Measurements from ENCODE around the gene MCUB.
"Not testable (repeated sequence)": the region's sequence is repeated elsewhere in the genome, so short reads cannot be mapped to it uniquely, and the experiment has no call there.

MCUB gene, protein sequence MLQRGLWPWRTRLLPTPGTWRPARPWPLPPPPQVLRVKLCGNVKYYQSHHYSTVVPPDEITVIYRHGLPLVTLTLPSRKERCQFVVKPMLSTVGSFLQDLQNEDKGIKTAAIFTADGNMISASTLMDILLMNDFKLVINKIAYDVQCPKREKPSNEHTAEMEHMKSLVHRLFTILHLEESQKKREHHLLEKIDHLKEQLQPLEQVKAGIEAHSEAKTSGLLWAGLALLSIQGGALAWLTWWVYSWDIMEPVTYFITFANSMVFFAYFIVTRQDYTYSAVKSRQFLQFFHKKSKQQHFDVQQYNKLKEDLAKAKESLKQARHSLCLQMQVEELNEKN

DNA sequence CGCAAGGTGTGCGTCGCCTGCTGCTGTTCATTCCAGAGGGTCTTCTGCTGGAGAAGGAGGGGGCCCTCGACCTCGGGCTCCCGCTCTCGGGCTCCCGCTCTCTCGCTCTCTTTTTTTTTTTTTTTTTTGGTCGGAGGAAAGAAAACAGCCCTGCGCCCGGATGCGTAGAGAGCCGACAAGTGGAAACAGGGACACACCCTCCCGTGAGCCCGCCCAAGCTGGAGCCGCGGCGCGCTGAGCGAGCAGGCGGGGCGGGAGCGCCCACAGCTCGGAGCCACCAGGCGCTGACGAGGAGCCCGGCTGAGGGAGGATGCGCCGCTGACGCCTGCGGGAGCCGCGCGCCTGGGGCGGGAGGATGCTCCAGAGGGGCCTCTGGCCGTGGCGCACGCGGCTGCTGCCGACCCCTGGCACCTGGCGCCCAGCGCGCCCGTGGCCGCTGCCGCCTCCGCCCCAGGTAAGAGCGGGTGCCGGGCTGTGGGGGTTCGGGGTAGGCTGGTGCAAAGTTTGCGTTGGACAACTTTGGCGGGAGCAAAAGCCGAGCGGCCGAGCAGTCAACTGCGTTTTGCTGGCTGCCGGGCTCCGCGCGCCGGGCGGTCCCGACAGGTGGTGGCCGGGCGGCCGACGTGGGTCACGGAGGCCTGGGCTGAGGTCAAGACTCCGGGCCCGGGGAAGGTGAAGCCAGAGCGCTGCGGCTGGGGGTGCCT lies at the start of gene MCUB:
TSS of gene MCUB (plus strand) at position 264 of the 704 bp plus-strand sequence. CDS start at position 356, 92 bp downstream.
- peak; percentile 87 to 90 for DNase-seq

DNA sequence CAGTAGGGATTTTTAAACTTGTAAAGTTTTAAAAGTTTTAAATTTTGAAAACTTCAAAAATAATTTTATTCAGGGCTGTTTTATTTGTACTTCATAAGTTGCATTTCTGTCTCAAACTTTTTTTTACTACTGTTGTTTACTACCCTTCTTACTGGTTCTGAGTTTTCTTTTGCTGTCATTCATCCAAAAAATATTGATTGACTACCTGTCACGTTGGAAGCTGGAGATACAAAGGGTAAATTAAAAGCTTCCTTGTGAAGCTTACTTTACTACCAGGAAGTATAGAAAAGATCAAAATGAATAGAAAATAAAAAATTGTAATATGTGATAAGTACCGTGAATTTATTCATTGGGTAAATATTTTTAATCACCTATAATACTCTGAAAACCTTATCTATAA lies 49.4 kb upstream of the MCUB start:
- DNase-seq: no peak

DNA sequence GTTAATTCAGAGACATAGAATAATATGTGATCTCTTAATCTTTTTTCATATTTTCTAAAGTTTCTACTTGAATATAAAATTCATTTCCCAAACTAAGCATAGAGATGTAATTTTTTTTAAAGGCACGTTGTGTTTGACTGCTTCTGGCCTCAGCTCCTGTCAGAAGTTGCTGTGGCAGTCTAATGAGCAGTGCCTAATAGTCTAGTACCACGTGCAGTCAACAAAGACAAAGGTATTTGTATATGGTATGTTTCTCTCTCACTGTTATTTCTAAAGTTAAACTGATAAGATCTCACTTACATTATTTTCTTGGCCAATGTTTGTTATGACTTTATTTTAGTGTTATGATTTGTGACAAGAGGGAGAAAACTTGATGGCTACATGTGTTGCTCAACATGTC lies 48.6 kb upstream of the MCUB start:
- no peak for DNase-seq

DNA sequence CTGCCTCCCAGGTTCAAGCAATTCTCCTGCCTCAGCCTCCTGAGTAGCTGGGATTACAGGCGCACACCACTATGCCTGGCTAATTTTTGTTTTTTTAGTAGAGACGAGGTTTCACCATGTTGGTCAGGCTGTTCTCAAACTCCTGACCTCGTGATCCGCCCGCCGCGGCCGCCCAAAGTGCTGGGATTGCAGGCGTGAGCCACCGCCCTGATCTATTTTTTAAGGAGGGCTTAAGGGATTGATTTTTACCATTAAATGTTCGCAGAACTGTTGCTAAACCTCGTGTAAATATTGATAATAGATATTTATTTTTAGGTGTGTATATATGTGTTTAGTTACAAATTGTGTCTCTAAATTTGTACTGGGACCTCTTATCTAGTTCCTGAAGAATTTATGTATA lies 46.7 kb upstream of the MCUB start:
- DNase-seq: not testable (repeated sequence)

DNA sequence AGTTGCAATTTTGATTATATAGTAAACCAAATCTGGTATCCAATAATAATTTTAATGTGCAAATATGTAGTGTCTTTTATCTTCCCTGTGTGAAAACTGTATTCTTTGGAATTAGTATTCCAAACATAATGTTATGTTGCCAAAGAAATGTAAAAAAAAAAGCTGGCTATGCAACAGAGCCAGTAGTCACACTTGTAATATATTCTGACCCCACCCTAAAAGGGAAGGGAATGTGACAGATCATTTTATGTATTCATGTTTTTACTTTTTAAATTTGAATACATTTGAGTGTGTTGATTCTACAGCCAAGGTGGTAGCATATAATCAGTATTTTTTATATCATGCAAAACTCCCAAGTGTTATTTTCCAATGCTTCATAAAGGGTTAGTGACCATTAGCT lies 27.9 kb upstream of the MCUB start:
- no peak for DNase-seq

DNA sequence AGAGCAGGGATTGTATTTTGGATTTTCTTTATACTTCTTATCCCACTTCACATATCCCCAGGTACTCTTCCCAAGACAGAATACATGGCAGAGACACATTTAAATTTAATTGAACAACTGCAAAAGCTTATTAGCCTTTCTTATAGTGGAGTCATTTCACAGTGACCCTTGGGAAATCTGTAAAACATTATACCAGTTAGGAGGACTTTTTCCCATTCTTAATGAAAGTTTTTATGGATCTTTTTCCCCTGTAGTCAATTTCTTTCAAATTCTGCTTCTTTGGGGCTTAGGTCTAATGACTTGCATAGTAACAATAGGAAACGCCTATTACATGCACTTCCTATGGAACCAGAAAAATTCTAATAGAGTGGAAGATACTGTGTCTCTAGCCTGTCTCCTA lies 14.6 kb upstream of the MCUB start:
- no peak for DNase-seq

DNA sequence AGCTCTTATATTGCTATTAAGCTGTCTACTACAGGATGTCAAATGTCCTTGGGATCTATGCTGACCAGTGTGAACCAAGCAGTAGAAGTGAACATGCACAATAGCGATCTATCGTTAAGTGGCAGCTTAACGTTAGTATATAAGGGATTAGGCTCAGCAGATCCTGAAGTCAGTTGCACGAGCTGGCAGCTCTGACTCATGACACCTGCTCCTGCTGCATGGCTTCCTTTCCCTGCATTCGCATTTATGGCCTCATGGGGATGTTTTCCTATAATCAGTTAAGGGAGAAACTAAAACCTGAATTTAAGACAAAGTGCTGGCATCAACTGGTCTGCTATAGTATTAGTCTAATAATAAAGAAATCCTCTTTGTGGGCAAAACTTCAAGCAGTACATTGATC lies 12.7 kb upstream of the MCUB start:
- no peak for DNase-seq

DNA sequence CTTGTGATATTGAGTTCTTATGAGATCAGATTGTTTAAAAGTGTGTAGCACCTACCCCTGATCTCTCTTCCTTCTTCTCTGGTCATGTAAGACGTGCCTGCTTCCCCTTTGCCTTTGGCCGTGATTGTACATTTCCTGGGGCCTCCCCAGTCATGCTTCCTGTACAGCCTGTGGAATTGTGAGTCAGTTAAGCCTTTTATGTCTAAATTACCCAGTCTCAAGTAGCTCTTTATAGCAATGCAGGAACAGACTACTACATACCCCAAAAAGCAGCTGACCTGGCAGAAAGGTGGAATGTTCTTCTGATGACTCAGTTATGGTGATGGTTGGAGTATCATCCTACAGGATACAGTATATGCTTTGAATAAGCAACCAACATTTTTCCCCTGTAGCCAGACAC lies 11.4 kb upstream of the MCUB start:
- peak in 1 of 2 experiments; percentile 10 for DNase-seq

DNA sequence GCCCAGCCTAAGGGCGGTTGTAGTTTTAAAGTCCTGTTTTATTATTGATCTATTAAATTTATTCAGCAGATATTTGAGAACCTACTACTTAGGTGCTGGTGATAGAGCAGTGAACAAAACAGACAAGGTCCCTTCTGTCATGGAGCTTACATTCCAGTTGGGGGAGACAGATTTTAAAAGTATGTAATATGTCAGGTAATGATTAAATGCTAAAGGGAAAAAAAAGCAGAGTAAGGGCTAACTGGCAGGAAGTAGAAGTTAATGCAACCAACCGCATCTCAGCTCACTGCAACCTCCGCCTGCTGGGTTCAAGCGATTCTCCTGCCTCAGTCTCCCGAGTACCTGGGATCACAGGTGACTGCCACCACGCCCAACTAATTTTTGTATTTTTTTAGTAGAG lies 7.8 kb upstream of the MCUB start:
- no peak for DNase-seq

DNA sequence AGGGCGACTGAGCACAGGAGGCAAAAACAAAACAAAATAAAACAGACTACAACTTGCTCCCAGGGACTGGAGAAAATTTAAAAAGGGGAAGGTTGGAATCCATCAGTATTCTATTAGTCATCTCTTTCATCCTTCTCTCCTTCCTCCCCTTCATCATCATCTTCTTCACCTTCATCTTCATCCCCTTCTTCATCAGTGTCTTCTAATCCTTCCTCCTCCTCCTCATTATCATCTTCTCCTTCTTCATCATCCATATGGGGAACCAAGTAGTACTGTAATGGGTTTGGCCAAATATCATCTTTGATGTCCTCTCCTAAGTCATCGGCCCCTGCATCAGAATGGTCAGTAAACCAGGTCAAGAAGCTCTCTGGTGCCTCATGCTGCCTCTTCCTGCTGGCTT lies 6.9 kb upstream of the MCUB start:
- DNase-seq: no peak

DNA sequence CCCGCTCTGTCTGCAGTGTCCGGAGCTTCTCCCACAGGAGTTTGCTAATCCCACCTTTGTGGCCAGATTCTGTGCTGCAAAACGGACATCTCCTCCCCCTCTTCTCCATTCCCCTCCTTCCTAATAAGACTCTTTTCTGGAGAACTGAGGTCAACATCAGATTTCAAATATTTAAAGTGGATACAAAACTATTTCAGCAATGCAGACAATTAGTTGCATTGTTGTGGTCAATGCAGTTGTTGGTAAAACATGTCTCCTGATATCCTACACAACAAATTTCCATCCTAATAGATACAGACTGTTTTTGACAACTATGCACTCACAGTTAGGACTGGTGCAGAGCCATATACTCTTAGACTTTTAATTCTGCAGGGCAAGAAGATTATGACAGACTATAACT lies 5.1 kb upstream of the MCUB start:
- DNase-seq: no peak

DNA sequence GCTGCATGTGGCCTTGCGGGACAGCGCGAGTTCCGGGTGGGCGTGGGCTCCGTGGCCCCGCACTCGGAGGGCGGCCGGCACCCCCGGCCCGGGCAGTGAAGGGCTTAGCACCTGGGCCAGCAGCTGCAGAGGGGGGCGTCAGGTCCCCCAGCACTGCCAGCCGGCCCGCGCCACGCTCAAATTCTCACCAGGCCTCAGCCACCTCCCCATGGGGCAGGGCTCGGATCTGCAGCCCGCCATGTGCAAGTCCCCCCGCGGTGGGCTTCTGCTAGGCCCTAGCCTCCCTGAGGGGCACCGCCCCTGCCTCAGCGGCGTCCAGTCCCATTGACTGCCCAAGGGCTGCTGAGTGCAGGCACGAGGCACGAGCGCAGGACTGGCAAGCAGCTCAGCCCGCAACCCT lies 2.6 kb upstream of the MCUB start:
- DNase-seq: no peak

DNA sequence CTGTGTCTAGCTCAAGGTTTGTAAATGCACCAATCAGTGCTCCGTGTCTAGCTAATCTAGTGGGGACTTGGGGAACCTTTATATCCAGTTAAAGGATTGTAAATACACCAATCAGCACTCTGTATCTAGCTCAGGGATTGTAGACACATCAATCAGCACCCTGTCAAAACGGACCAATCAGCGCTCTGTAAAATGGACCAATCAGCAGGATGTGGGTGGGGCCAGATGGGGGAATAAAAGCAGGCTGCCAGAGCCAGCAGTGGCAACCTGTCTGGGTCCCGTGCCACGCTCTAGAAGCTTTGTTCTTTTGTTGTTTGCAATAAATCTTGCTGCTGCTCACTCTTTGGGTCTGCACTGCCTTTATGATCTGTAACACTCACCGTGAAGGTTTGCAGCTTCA lies 2.0 kb upstream of the MCUB start:
- not testable (repeated sequence) for DNase-seq

DNA sequence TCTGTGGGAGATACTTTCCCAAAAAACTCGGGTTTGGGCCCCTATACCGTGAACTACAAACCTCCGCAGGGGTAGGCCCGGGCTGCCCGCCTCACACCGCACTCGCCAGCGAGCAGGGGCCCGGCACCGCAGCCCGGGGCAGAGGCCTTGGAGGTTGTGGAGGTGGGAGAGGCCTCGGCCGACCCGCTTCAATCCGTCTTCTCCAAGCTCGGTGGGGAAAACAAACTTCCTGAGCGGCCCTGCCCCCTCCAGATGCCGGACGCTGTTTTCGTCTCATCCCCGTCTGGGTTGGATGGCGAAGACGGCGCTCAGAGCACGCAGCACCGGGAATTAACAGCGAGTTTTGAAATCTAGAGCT lies 442 bp upstream of the MCUB start:
- peak in 1 of 2 experiments; percentile 13 for DNase-seq

DNA sequence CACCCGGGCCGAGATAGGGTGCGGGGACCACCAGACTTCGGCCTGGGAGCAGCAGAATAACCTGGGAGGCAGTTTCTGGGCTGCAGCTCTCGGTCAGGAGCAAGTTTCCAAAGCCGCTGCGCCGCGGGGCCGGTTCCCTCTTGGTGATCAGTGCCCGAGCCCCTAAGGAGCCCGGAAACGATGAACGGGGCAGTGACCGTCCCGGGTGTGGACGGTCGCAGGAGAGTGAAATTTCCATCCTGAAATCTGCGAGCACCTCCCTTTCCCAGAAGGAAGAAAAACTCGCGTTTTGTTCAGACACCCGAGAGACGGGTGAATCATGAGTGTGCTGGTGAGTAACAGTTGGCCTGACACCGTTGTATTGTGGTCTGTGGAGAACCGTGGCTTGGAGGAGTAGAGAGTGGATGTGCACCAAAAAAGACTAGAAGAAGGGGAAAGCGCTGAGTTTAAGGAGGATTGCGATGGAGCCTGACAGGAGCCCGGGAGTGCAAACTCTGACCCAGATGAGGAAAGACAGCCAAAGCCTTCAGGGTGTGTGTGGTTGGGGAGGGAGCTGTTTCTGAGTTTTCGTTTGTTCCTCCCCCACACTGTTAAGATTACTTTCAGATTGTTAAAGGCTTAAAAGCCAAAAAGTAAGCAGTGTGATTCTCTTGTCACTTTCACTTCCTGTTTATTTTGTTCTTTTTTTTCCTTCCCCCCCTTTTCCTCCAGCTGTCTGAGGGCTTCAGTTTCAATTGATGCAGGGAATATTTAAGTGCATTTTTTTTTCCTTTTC lies 828 bp downstream of the MCUB start:
- DNase-seq: peak; percentile 47 to 48

DNA sequence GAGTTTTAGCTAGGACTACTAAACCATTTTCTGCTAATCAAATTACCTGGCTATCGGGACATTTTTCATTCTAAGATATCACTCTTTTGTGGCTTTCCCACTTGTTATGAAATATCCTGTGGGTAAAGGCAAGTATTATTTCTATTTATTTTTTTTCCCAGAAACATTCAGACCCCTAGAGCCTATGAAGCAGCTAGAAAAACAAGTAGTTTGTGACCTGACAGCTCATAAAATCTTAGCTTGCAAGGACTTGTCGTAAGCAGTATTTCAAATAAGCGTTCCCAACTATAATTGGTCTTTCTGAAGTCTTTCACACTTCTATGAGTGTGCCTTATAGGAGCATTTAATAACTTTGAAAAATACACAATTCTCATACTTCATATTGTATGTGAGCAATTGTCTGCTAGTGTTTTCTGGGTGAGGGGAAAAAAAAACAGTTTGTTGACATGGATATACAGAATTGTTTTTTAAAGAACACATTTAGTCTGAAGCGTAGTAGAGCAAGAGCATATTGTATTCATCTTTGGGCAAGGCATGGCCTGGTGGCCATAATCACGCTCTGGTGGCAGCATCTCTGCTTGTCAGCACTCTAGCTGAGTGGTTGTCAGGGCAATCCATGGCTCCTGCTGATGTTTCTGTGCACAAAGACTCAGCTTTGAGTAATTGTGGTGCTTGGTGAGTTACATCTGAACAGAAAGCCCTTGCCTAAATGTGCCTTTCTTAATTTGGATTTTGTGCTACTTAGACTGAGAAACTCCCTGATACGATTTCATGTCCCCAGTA lies 2.6 kb downstream of the MCUB start:
- no peak for DNase-seq

DNA sequence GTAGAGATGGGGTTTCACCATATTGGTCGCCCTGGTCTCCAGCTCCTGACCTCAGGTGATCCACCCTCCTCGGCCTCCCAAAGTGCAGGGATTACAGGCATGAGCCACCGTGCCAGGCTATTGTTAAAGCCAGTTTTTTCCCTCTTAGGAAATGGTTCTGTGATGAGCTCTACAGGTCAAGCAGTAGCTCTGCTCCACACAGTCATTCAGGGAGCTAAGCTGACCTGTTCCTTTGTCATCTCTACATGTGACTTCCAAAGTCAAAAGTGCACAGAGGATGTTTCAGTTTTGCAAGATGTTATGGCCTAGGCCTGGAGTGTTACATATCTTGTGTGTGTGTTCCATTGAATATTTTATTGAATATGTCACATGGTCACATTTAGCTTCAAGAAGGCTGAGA lies 11.4 kb downstream of the MCUB start:
- no peak for DNase-seq

DNA sequence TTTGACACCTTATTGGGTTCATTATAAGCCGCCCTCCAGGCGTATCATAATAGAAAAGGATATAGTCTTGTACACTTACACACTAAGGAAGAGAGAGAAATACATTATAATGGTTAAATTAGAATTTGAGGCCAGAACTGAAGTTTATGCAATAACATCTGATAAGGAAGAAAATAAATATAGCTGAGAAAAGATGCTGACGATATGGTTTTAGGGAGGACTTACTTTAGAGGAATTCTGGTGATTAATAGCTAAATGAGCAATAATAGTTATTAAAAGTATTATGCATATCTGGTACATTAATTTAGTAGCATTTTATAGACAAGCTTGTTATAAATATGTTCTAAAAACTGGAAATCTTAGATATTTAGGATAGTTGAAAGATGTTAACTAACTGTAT lies 12.1 kb downstream of the MCUB start:
- no peak for DNase-seq

DNA sequence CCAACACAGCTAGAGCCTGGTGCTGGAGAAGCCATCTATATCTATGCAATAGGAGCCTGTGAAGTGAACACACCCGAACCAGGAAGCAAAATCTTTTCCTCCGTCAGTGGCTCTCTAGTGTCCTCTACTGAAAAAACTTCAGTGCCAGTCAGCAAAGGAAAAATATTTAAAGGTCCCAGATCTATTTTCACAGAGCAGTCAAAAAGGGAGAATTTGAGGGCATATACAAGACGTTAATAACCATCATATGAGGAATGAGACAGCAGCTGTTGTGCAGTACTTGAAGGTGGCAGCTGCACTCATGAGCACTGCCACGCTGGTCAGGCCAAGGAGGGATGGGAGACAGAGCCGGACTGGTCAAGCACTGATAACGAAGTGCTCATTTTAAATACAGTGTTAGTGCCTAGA lies 14.4 kb downstream of the MCUB start:
- DNase-seq: no peak

DNA sequence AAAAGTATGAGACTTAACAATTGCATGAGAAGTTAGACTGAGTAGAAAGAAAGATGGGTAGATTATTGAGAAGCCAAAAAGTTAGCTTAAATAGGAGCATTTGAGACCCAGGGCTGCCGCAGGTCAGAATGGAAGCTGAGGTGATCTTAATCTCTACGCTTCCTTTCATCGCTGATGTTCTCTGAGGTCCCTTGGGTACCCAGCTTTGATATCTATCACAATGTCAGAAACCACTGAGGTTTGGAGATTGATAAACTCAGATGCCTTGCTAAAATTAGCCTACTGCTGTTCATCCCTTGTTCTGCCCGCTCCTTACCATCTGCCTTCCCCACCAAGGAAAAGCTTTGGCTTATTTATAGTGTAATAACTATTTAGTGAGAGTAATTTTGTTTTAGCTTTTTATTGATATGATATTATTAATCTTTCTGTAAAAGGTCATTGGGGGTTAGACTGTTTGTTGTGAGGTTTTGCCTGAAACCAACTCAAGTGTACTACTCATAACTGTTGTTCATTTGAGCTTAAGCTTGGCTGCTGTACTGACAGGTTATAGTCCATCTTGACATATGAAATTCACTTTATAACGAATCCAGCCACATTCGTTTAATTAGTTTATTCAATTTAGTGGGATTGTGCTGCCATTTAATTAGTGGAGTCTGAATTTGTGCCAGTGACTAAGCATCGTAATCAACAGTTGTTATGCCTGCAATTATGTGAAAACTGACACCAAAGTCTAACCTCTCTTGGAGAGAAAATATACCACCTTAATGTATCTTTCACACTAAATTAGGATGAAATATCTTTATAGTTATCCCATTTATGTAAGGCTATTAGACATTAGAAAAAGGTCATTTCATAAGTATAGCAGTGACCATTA lies 15.1 kb downstream of the MCUB start:
- no peak for DNase-seq

DNA sequence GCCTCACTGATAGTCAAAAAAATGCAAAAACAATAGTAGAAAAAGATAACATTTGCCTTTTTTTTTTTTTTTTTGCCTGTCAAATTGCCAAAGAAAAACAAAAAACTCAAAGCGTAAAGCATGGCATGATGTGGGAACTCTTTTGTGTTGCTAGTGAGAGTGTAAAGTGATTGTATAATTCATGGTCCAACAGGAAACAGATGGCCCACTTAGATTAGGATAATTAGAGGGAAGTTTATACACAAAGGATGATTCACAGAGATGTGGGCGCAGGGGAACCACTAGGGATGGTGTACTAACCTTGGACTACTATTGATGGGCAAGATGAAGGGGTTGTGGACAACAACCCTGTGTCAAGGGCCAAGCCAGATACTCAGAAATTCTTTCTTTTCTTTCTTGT lies 16.4 kb downstream of the MCUB start:
- DNase-seq: no peak

DNA sequence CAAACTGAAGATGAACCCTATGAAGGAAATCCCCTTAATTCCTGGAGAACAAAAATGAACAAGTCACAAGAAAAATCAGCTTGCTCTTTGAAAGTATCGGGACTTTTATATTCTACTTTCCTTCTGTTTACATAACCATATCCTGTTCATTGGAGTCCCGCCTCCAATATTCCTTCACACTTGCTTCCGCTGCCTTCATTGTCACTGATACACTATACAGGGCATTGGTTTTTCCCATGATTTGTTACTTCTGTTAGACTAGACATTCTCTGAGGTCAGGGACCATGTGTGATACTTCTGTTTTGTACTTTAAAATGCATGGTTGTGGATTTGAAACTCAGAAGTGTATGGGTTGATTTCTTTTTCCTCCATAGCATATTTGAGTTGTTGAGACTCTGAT lies 18.8 kb downstream of the MCUB start:
- no peak for DNase-seq

Data from activated CD4-positive, alpha-beta T cell treated with anti-CD3 and anti-CD28 coated beads, Interleukin-2, amount 50 U/mL, for 4 hours (primary cell).